PC-3 (cell line): ENCODE measurements around the gene ZKSCAN2.

Source experiments
- EZH2 ChIP-seq: fragments of 300-600 bp; sonication (generic); IDR thresholded peaks from one replicate; pipeline ENCODE4 v1.6.1; 2017; ENCODE audit warnings: antibody characterized with exemption, mild to moderate bottlenecking, low read length; ENCODE audit not compliant: unreplicated experiment
- EZH2phosphoT487 ChIP-seq: fragments of 300-600 bp; sonication (generic); IDR thresholded peaks from 2 replicates; pipeline ENCODE4 v1.6.1; 2018; ENCODE audit warnings: mild to moderate bottlenecking, antibody characterized with exemption, low read length, borderline replicate concordance
- TF ChIP-seq, protein P1 (sequence below): fragments of 300-600 bp; sonication (generic); conservative IDR thresholded peaks from 2 replicates; pipeline ENCODE4 v1.5.1; 2017; ENCODE audit warnings: antibody characterized with exemption, low read depth, mild to moderate bottlenecking, low read length

DNA sequence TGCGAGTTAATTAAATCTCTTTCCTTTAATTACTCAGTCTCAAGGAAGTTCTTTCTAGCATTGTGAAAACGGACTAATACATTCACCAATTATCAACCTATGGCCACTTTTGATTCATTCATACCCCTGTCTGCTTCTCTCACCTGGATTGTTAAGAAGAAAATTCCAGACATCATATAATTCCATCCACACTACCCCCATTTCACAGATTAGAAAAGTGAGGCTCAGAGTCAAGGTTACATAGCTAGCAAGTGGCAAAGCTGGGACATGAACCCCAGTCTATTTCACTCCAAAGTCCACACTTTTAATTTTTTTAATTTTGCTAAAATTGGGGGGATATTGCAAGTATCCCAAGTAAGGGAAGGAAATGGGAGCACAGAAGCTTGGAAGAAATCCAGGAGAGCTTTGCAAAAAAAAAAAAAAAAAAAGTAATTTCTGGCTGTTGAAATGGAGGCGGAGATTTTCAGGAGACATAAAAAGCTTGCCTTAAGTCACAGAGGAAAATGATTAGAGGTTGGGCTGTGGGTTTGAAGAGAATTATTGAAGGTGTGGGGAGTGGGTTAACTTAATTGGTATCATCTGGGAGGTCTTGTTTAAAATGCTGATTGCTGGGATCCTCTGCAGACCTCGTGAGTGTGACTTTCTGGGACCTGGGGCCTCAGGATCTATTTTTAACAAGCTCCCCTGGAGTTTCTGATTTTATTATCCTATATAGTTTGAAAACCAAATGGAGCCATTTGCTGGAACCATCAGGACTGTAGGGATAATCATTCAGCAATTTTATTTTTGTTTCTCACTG is 42.3 kb upstream of the ZKSCAN2 start:
- TF ChIP-seq, protein P1, sequence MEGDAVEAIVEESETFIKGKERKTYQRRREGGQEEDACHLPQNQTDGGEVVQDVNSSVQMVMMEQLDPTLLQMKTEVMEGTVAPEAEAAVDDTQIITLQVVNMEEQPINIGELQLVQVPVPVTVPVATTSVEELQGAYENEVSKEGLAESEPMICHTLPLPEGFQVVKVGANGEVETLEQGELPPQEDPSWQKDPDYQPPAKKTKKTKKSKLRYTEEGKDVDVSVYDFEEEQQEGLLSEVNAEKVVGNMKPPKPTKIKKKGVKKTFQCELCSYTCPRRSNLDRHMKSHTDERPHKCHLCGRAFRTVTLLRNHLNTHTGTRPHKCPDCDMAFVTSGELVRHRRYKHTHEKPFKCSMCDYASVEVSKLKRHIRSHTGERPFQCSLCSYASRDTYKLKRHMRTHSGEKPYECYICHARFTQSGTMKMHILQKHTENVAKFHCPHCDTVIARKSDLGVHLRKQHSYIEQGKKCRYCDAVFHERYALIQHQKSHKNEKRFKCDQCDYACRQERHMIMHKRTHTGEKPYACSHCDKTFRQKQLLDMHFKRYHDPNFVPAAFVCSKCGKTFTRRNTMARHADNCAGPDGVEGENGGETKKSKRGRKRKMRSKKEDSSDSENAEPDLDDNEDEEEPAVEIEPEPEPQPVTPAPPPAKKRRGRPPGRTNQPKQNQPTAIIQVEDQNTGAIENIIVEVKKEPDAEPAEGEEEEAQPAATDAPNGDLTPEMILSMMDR, result no peak
- TF ChIP-seq EZH2 (no peak), EZH2phosphoT487 (no peak)
